Measurements from ENCODE around the gene NUTM2F.
"Not testable (repeated sequence)": the region's sequence is repeated elsewhere in the genome, so short reads cannot be mapped to it uniquely, and the experiment has no call there.

The NUTM2F gene

GRCh38 chr9:94316236-94316635 is 12.2 kb downstream of the NUTM2F start:
- DNase-seq (ENCODE audit: low spot score) = not testable (repeated sequence)

DNA sequence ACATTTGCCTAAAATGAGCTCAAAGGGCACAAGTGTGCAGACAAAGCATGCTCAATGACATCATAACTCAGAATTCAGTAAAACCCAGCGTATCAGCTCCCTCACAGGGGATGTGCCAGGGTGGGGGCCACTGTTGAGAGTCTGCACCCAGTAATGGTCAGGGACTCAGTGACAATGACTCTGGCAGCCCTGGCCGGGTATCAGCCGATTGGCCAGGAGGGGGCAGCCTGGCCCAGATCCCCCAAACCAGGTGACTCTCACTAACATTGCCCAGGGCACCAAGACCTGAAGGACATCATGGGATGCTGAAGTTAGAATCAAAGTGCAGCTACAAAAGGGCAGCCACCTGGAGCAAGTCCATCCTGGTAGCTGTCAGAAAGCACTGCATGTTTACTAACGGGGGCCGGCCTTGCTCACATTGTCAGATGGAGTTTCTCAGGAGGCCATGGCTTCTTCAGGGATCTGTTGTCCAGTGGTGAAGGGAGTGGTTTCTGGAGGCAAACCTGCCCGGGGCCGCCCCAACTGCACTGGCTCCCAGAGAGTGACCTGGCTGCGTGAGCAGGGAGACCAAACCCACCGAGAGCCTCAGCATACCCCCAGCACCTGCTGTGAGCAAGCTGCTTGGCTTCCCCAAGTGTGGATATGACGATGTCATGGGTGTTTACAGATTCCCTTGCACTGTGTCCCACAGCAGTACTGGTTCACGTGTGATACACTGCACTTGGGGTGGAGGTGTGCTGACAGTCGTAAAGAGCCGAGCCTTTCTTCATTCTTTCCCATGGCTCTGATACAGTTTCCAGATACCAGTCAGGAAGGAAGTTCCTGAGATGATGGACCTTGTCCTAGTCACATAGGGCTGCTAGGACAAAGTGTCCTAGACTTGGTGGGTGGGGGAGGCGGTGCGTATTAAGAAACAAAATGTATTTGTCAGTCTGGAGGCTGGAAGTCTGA is 13.1 kb downstream of the NUTM2F start:
- not testable (repeated sequence) for DNase-seq (ENCODE audit: low spot score)

DNA sequence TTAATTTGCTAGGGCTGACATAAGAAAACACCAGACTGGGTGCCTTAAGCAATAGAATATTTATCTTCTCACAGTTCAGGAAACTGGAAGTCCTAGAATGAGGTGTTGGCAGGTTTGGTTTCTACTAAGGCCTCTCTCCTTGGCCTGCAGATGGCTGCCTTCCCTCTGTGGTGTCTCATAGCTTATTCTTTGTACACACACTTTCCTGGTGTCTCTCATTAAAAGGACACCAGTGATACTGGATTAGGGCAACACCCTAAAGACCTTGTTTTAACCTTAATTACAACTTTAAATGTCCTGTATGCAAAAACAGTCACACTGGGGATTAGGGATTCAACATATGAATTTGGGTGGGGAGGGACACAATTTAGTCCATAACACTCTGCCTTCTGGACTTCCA is 25.1 kb downstream of the NUTM2F start:
- DNase-seq (ENCODE audit: low spot score) = no peak

DNA sequence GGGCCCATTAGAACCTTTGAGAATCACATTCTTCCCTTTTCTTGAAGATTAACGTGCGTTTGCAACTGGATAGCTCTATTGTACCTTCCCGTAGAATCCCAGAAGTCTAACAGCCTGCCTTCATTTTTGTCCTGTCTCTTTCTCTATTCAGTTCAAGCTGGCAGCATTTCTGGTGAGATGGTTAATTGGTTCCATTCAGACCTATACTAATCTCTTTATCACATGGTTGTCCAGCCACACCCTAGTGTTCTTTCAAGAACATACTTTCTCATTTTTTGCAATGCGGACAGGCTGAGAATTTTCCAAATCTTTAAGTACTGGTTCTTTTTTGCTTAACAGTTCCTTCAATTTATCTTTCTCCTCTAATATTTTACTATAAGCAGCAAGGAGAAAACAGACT is 26.0 kb downstream of the NUTM2F start:
- no peak for DNase-seq (ENCODE audit: low spot score)

DNA sequence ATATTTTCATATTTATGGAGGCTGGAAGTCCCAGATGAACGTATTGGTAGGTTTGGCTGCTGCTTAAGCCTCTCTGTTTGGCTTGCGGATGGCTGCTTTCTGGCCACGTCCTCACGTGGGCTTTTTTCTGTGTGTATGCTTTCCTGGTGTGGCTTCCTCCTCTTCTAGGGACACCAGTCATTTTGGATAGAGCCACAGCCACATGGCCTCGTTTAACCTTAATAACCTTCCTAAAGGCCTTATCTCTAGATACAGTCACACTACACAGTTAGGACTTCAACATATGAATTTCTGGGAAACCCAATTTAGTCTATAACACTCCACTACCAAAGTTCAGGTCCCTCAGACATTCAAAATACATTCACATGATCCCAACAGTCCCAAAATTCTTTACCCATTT is 26.9 kb downstream of the NUTM2F start:
- no peak for DNase-seq (ENCODE audit: low spot score)

DNA sequence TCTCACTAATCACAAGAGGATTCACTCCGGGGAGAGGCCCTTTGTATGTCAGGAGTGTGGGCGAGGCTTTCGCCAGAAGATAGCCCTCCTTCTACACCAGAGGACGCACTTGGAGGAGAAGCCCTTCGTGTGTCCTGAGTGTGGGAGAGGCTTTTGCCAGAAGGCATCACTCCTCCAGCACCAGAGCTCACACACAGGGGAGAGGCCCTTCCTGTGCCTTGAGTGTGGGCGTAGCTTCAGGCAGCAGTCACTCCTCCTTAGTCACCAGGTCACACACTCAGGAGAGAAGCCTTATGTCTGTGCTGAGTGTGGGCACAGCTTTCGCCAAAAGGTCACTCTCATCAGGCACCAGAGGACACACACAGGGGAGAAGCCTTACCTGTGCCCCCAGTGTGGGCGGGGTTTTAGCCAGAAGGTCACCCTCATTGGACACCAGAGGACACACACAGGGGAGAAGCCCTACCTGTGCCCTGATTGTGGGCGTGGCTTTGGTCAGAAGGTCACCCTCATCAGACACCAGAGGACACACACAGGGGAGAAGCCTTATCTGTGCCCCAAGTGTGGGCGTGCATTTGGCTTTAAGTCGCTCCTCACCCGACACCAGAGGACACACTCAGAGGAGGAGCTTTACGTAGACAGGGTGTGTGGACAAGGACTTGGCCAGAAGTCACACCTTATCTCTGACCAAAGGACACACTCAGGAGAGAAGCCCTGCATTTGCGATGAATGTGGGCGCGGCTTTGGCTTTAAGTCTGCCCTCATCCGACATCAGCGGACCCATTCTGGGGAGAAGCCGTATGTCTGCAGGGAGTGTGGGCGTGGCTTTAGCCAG is 27.8 kb downstream of the NUTM2F start:
- no peak for DNase-seq (ENCODE audit: low spot score)

- no peak for DNase-seq (ENCODE audit: low spot score)
Measured at GRCh38 chr9:94298949-94299599, 29.4 kb downstream of the NUTM2F start.

DNA sequence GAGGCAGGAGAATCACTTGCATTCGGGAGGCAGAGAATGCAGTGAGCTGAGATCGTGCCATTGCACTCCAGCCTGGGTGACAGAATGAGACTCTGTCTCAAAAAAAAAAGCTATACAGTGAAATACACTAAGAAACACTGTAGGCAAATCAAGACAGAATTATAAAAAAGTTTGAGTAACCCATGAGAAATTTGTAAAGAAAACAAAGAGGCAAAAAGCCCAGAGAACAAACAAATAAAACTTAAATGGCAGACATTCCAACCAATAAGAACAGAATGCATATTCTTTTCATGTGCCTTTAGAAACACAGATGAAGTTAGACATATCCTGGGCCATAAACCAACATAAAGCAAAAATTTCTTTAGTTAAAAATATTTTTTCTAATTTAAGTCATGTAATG is 38.8 kb downstream of the NUTM2F start:
- no peak for DNase-seq (ENCODE audit: low spot score)

GRCh38 chr9:94287877-94288513 is 40.4 kb downstream of the NUTM2F start:
- no peak for DNase-seq (ENCODE audit: low spot score)

DNA sequence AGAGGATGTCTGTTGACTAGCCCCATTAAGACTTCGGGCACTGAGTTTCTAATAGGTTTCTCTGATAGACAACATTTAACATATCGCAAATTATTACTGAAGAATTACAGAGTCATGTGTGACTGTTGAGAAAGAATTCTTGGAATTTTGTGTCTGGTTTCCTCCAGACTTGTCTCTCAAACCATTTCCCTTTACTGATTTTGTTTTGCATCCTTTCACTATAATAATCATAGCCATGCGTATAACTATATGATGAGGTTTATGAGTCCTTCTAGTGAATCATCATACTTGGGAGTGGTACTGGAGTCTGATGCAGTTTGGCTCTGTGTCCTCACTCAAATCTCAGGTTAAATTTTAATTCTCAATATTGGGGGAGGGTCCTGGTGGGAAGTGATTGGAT is 42.3 kb downstream of the NUTM2F start:
- no peak for DNase-seq (ENCODE audit: low spot score)

- DNase-seq (ENCODE audit: low spot score) = no peak
Measured at GRCh38 chr9:94281101-94281500, 47.3 kb downstream of the NUTM2F start.

DNA sequence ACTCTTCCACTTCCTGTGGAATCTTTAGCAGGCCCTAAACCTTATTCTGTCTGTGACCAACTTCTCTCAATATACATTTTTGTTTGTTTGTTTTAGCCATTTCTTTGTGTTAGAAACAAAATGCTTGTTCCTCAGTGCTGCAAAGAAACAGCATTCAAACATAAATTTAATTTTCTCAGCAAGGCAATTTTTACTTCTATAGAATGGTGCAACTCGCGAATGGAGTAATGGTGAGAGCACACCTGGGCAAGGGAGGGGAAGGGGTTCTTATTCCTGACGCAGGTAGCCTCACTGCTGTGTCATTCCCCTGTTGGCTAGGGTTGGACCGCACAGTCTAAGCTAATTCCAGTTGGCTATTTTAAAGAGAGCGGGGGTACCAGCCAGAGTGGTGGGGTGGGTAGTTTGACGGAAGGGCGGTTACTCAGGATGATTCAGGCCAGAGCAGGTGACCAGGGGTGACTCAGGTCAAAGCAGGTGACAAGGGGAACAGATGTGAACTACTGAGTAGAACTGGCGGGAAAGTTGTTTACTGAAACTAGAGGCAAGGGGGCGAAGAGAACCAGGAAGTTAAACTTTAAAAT is 47.9 kb downstream of the NUTM2F start:
- no peak for DNase-seq (ENCODE audit: low spot score)

- no peak for DNase-seq (ENCODE audit: low spot score)
Measured at GRCh38 chr9:94277885-94278536, 50.4 kb downstream of the NUTM2F start.

DNA sequence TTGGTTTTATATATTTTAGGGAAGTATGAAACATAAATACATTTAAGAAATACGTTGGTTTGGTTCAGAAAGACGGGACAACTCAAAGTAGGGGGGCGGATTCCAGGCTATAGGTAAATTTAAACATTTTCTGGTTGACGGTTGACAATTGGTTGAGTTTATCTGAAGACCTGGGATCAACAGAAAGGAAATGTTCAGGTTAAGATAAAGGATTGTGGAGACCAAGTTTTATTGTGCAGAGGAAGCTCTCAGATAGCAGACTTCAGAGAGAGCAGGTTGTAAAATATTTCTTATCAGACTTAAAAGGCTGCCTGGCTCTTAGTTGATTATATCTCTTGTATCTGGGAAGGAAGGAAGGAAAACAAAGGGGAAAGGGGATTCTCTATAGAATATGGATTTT is 51.4 kb downstream of the NUTM2F start:
- DNase-seq (ENCODE audit: low spot score) = not testable (repeated sequence)

GRCh38 chr9:94270009-94270408 is 58.4 kb downstream of the NUTM2F start:
- DNase-seq (ENCODE audit: low spot score) = no peak

- DNase-seq (ENCODE audit: low spot score) = no peak
Measured at GRCh38 chr9:94269264-94269663, 59.2 kb downstream of the NUTM2F start.

Measured in putamen (tissue), 1 donor.